HG03354 (cell line): Measurements from ENCODE around the gene HOXB2.

Experiments used
- ATAC-seq: cut with Tn5 transposase; IDR thresholded peaks from one replicate; pipeline ENCODE4 v1.9.1; 2021; ENCODE audit warnings: mild to moderate bottlenecking; ENCODE audit not compliant: unreplicated experiment, poor library complexity, severe bottlenecking

HOXB2 gene

DNA sequence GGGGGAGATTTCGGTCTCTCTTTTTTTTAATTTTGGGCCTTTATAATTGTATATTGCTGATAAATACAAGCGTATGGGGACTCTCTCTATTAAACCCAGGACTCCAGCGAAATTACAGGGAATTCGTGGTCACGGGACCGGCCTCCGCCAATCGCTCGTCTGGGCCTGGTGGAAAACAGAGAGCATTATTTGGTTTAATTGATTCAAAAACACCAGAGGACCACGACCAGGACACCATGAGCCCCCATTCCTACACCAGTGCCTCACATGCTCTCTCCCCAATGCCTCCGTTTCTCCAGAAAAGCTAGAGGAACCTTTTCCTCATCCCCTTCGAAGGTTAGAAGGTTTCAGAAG is at the start of gene HOXB2:
Gene HOXB2, minus strand, starts transcription at position 88 of the 354 bp plus-strand sequence. CDS start 198 bp downstream, outside the sequence.
- no peak for ATAC-seq

DNA sequence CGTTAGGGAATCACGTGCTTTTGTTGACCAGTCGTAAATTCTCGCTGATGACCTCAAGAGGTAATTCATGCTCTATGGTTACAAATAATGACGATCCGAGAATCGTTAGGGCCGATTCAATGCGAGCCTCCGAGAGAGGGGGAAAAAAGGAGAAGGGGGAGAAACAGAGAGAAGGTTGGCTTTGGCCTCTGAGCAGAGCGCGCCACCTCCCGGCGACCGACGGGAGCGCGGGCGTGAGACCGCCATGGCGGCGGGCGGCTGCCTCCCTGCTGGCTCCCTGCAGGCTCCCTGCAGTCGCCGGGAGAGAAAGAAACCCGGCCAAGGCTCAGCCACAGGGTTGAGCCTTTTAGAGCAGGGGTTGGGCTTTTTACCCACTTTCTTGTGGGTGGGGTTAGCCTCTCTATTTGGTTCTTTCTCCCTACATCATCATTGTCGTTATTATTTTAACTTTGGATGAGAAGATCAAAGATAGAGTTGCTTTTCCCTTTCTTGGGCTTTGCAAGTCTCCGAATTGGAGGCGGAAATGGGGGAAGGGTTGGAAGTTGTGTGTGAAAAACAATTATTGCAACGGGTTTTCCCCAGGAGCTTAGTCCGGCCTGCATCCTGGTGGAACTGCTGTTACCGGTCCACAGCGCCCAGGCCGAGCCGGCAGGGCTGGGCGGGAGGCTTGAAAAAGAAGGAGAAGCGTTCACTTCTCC is 49.1 kb upstream of the HOXB2 start:
- ATAC-seq: no peak

DNA sequence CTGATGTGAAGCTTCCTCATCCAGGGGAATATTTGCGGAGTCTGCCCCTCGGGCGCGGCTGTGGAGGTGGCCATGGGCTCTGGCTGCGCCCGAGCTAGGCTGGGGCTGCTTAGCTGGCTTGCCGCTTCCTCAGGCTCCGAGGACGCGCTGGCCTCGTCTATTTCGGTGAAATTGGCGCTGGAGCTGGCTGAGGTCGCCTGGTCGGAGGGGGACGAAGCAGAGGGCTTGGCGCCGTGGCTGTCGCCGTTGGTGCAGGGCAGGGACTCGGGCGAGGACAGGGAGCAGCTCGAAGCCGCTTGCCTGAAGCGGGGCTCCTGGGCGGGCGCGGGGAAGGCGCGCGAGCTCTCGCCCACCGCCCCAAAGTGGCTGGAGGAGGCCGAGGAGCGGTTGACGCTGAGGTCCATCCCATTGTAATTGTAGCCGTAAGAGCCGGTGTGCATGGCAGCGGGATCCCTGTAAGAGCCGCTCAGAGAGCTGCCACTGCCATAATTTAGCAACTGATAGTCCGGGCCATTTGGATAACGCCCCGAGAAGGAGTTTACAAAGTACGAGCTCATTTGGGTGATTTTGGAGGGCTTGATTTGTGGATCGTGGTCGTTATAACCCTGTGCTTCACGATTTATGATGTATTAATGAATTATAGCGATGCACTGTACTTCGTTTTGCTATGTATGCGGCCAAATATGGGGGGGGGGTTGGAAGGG is 48.4 kb upstream of the HOXB2 start, which contains the start of gene HOXB5:
Gene HOXB5, minus strand, starts transcription at position 654 of the 704 bp plus-strand sequence. Its CDS starts 97 bp downstream, at position 557.
- ATAC-seq: no peak

- ATAC-seq: no peak
These were observed 47.7 kb upstream of the HOXB2 start for GRCh38 chr17:48592577-48592976.

DNA sequence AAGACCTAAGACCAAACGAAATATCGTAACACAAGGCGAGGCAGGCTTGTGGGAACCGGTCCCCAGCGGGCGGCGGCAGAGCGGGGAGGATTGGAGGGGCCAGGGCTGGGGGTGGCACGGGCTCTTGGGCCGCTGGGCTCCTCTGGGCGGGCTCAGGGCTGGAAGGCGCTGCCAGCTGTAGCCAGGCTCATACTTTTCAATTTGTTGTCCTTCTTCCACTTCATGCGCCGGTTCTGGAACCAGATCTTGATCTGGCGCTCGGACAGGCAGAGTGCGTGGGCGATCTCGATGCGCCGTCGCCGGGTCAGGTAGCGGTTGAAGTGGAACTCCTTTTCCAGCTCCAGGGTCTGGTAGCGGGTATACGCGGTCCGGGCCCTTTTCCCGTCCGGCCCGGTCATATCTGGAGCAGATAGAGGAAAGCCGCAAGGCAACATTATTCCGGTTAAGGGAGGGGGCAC is 47.2 kb upstream of the HOXB2 start:
- no peak for ATAC-seq

GRCh38 chr17:48591255-48592056 is 46.5 kb upstream of the HOXB2 start:
- no peak for ATAC-seq

GRCh38 chr17:48590607-48591161 is 45.8 kb upstream of the HOXB2 start:
- no peak for ATAC-seq

DNA sequence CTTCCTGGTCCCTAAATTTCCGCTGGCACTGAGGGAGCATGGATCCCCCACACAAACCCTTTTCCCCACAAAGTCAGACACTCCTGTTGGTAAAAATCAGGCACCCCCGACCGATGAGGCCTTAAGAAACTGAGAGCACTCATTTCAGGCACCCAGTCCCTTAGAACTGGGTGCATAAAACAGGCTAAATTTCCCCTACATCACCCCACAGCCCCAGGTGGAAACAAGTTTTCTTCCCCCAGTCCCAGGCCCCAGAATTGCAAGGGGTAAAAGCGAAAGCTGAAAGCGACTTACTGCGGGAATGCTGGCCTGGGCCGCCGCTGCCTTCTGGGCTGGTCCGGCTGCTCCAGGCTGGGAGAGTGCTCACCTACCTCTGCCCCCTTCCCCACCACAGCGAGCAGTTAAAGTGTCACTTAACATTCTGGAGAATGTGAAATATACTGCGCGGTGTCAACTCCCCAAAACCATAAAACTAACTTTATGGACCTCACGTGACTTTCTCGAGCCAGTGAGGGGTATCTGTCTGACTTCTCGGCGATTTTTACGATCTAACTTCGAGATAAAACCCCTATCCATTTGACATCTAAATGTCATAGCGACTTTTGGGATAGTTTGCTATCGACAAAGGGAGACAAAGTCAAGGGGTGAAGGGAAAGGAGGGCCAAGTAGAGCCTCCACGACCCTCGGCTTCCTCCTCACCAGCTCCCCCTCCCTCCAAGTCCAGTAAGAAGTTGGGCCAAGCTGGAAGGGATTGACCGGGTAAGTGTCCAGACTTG is 45.1 kb upstream of the HOXB2 start, which contains the start of gene HOXB3:
Gene HOXB3, minus strand, starts transcription at position 411 of the 776 bp plus-strand sequence. CDS start 37,767 bp downstream, outside the sequence.
- ATAC-seq: no peak

- ATAC-seq: no peak
These were observed 44.3 kb upstream of the HOXB2 start for GRCh38 chr17:48589060-48589830.

DNA sequence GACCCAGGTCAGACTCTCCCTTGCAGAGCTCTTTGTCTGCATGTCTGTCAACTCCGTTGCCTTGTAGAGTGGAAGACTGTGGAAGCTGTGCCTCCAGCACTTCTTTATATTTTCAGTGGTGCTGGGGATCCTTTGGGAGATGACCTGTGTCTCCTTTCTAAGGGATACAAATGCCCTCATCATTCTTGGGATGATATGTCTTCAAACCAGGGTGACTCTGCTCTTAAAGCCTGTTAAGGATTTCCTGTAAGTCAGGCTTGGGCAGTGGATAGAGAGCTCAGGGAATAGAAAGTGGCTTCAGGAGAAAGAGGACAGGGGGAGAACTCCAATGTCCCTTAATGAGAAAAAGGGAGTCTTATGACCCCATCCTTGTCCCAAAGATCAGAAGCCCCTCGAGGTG is 43.6 kb upstream of the HOXB2 start:
- ATAC-seq: no peak

- no peak for ATAC-seq
These were observed 43.1 kb upstream of the HOXB2 start for GRCh38 chr17:48588074-48588415.

DNA sequence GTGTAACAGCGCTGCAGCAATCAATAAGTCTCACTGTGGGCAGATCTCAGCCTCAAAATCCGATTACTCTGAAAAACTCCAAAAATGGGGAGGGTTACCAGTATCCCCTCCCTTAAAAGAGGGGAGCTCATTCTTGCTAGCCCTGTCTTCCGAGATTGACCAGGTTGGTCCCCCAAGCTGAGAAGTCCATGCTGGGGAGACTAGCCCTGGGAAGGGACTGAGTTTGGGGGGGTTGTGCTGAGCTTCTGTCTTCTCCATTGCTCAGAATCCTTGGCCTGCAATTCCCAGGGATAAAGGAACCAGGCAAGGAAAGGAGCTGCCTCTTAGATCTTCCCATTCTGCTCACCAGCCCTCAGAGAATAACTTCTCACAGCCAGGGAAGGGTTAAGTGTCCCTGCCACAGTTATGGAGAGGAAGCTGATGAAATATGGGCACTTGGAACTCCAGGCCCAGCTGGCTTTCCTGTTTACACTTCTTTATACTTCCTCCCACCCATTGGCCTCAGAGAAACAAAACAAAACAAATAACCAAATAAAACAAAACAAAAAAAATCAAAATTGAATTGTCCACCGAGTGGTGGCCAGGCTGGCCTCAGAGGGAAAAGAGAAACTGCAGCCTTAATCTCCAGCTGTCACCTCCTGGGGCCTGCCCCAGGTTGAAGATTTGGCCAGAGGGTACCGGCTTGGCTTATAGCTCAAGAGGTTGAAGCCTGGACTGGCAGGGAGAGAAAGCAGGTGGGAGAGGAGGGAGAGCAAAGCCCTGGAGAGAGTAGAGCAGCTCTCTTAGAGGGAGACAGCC is 42.6 kb upstream of the HOXB2 start:
- ATAC-seq: no peak

- ATAC-seq: no peak
These were observed 41.7 kb upstream of the HOXB2 start for GRCh38 chr17:48586355-48587258.

DNA sequence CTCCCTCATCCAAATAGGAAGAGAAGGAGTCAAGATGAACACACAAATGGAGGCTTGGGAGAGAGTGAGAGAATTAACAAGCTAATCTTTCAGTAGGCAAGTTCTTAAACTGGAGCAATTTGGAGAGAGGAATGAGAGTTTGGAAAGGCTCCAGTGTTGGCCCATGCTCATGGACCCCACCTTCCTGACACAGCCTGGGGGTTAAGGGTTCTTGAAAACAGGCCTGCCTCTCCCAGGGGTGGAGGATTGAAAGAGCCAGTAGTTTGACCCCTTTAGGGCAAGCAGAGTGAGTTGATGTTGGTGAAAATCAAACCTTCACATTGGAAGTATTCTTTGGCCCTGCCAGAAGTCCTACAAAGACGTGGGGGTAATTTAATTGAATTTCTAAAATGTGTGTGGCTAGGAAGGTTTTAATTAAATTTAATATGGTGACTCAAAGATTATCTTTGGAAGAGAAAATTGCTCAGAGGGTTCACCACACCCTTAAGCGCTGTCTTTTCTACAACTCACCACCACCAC is 39.4 kb upstream of the HOXB2 start:
- ATAC-seq: no peak

GRCh38 chr17:48583708-48584222 is 38.9 kb upstream of the HOXB2 start:
- ATAC-seq: no peak

- ATAC-seq: no peak
These were observed 37.8 kb upstream of the HOXB2 start for GRCh38 chr17:48582750-48583069.
